Activated naive CD4-positive, alpha-beta T cell treated with anti-CD3 and anti-CD28 coated beads, Interleukin-2, amount 50 U/mL, for 72 hours (primary cell): ENCODE data around the gene STAT6. TPM values are rescaled to one million over a fixed set of nuclear protein-coding genes. Genes with fewer than 3 reads are reported as not detected.
"Not testable (repeated sequence)": the region's sequence is repeated elsewhere in the genome, so short reads cannot be mapped to it uniquely, and the experiment has no call there.

Experiments
- ATAC-seq, 2 donors: fragments of 150-1000 bp; cut with Tn5 transposase; 2 replicates each; pipeline ENCODE4 v1.10.0; 2021; ENCODE audit warnings: mild to moderate bottlenecking in 2 of 2, moderate library complexity in 2 of 2
- DNase-seq, 2 donors: peaks; one replicate each; pipeline ENCODE4 v3.0.0; 2021 to 2022; ENCODE audit warnings: low spot score in 2 of 2
- H3K27ac Mint-ChIP-seq, 2 donors: one replicate each; pipeline ENCODE4 v1.8.0; 2022; ENCODE audit warnings: mild to moderate bottlenecking in 2 of 2, mixed read lengths in 2 of 2
- H3K36me3 Mint-ChIP-seq, 2 donors: one replicate each; pipeline ENCODE4 v1.8.0; 2022; ENCODE audit warnings: mixed read lengths in 2 of 2
- H3K9me3 Mint-ChIP-seq, 2 donors: one replicate each; pipeline ENCODE4 v1.8.0; 2022; ENCODE audit warnings: mixed read lengths in 2 of 2
- total RNA-seq, 2 donors: library from RNA; stranded (reverse); gene quantifications; one replicate each; pipeline ENCODE4 v1.2.3, GENCODE V29; 2022

STAT6 gene
- total RNA-seq, 2 donors from 2014 or later, result 213 to 283 TPM

GRCh38 chr12:57063991-57064685, 47.0 kb downstream of the STAT6 start:
- DNase-seq (peak in 1 of 2 donors; percentile 39), ATAC-seq (peak; percentile 74 to 89)
- Mint-ChIP-seq H3K9me3 (peaks cover 0 to 5% of the 10 kb centered on the region in 2 donors), H3K27ac (peak overlapping the region; percentile 89 to 94), H3K36me3 (peaks cover 29 to 50% of the 10 kb centered on the region in 2 donors)

DNA sequence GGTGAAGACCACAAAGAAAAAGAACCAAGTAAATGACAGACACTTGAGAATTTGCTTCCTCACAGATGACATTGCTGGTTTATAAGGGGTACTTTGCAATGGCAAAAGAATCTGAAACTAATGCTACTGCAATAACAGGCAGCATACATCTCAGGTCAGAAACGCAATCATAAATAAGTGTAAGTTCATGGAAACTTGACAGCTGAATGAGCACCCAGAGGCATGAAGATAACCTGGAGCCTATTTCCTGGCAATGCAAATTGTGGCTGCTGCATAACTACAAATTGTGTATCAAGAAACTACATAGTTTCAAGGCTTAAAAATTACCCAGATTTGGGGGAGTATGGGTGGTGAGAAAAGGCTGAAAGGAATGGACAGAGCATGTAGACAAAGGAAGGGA, 52.7 kb downstream of the STAT6 start:
- no peaks in the 10 kb centered on the region for H3K9me3 Mint-ChIP-seq
- H3K36me3 Mint-ChIP-seq, result peaks cover 34 to 50% of the 10 kb centered on the region in 2 donors
- no peak for ATAC-seq
- no peak for DNase-seq
- peak overlapping the region in 1 of 2 donors; percentile 84 for H3K27ac Mint-ChIP-seq

DNA sequence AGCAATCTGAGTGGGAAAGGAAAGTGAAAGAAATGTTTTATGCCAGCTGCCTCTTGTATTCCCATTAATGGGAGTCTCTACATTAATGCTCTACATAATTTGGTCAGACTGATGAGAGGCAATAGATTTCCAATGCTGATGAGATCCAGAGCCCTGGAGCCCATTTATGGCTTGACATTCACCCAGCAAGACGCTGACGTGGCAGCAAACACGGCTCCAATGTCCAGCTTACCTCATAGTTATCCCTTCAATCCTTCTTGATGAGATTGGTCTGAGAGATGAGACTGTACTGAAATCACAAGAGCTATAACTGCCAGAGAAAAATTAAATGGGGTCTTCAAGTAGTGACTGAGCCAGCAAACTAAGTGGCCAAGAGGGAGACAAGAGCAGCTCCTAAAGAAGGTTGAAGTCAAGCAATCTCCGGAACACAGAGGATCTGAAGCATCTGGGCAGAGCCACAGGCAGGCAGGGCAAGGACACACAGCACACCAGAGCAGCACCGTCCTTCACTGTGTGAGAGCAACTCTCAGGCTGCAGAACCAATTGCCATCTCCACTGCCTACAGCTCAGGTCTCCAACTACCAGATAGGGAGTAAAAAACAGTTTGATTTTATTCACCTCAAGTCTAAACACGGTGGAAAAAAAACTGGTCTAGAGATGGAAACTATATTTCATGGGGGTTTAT, 54.0 kb downstream of the STAT6 start:
- ATAC-seq (no peak), DNase-seq (no peak)
- H3K36me3 Mint-ChIP-seq, result peaks cover 30 to 55% of the 10 kb centered on the region in 2 donors
- H3K9me3 Mint-ChIP-seq, result no peaks in the 10 kb centered on the region
- peak overlapping the region in 1 of 2 donors; percentile 51 for H3K27ac Mint-ChIP-seq

GRCh38 chr12:57055824-57056223, 55.3 kb downstream of the STAT6 start:
- no peak for ATAC-seq
- peaks cover 29 to 51% of the 10 kb centered on the region in 2 donors for H3K36me3 Mint-ChIP-seq
- DNase-seq, result no peak
- H3K27ac Mint-ChIP-seq, result no peak overlapping the region
- H3K9me3 Mint-ChIP-seq, result no peaks in the 10 kb centered on the region

- ATAC-seq, DNase-seq, H3K9me3 Mint-ChIP-seq, H3K27ac Mint-ChIP-seq: not testable (repeated sequence)
- H3K36me3 Mint-ChIP-seq, result peaks cover 19 to 35% of the 10 kb centered on the region in 2 donors
Measured at GRCh38 chr12:57053901-57054300, 57.3 kb downstream of the STAT6 start.

- not testable (repeated sequence) for DNase-seq, H3K9me3 Mint-ChIP-seq, ATAC-seq, H3K27ac Mint-ChIP-seq
- H3K36me3 Mint-ChIP-seq, result peaks cover 11 to 28% of the 10 kb centered on the region in 2 donors
Measured at GRCh38 chr12:57053146-57053545, 58.0 kb downstream of the STAT6 start.

GRCh38 chr12:57051011-57051410, 60.2 kb downstream of the STAT6 start:
- Mint-ChIP-seq H3K27ac (no peak overlapping the region), H3K36me3 (peaks cover 5 to 25% of the 10 kb centered on the region in 2 donors), H3K9me3 (peaks cover 0 to 4% of the 10 kb centered on the region in 2 donors)
- ATAC-seq, result no peak
- no peak for DNase-seq

DNA sequence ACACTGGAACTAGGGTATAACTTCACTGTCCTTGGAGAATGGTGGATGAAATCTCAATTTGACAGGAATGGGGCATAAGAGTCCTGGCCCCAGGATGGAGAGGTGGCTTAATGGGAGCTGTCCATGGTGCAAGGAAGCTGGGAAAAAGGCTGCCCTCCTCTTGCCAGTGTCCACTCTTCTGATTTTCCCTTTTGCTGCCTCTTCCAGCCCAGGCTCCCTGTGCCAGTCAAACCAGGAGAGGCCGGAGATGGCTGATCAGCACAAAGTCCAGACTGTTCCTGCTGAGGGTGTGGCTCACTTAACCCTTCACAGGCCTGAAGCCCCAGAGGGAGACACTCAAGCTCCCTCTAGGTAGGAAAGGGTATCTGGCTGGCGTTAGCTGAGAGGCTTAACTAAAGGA, 61.3 kb downstream of the STAT6 start, which contains the start of gene MYO1A:
TSS of gene MYO1A (minus strand) at position 240 of the 400 bp plus-strand sequence. CDS start 1,806 bp downstream, outside the sequence.
- no peak for ATAC-seq
- H3K27ac Mint-ChIP-seq, result peak within 1 kb of the TSS in 1 of 2 donors; percentile 13
- H3K9me3 Mint-ChIP-seq, result peaks cover 0 to 4% of the 10 kb centered on the region in 2 donors
- no peak for DNase-seq
- H3K36me3 Mint-ChIP-seq, result peaks cover 5 to 25% of the 10 kb centered on the region in 2 donors

GRCh38 chr12:57049119-57049446, 62.1 kb downstream of the STAT6 start:
- Mint-ChIP-seq H3K36me3 (peaks cover 5 to 20% of the 10 kb centered on the region in 2 donors), H3K27ac (peak overlapping the region in 1 of 2 donors; percentile 13), H3K9me3 (peaks cover 0 to 4% of the 10 kb centered on the region in 2 donors)
- ATAC-seq, result no peak
- DNase-seq, result no peak

- Mint-ChIP-seq H3K36me3 (peaks cover 5 to 15% of the 10 kb centered on the region in 2 donors), H3K9me3 (peaks cover 0 to 4% of the 10 kb centered on the region in 2 donors), H3K27ac (peak overlapping the region in 1 of 2 donors; percentile 88)
- ATAC-seq (no peak), DNase-seq (no peak)
Measured at GRCh38 chr12:57048423-57049118, 62.6 kb downstream of the STAT6 start.

- H3K27ac Mint-ChIP-seq, result peak overlapping the region; percentile 77 to 88
- no peak for DNase-seq
- ATAC-seq, result no peak
- H3K9me3 Mint-ChIP-seq, result peaks cover 0 to 4% of the 10 kb centered on the region in 2 donors
- H3K36me3 Mint-ChIP-seq, result peaks cover 5 to 10% of the 10 kb centered on the region in 2 donors
Measured at GRCh38 chr12:57047981-57048380, 63.2 kb downstream of the STAT6 start.

GRCh38 chr12:57046947-57047890, 63.9 kb downstream of the STAT6 start:
- Mint-ChIP-seq H3K36me3 (peaks cover 5 to 10% of the 10 kb centered on the region in 2 donors), H3K9me3 (peaks cover 0 to 4% of the 10 kb centered on the region in 2 donors), H3K27ac (peak overlapping the region; percentile 77 to 88)
- peak; percentile 87 to 97 for ATAC-seq
- DNase-seq, result peak; percentile 50 to 82

- no peak for DNase-seq
- ATAC-seq, result no peak
- Mint-ChIP-seq H3K9me3 (peaks cover 0 to 4% of the 10 kb centered on the region in 2 donors), H3K27ac (peak overlapping the region in 1 of 2 donors; percentile 88), H3K36me3 (peaks cover 5 to 10% of the 10 kb centered on the region in 2 donors)
Measured at GRCh38 chr12:57046086-57046791, 64.9 kb downstream of the STAT6 start.
